ENCODE measurements around the gene TMOD1. TPM values are rescaled to one million over a fixed set of nuclear protein-coding genes. Genes with fewer than 3 reads are reported as not detected.
A peak's percentile ranks its signal among the peaks of the same experiment; 100 is the strongest.

Gene TMOD1
- total and polyA plus RNA-seq, 2 experiments from 2014 or later, result 0.69 to 4.5 TPM

DNA sequence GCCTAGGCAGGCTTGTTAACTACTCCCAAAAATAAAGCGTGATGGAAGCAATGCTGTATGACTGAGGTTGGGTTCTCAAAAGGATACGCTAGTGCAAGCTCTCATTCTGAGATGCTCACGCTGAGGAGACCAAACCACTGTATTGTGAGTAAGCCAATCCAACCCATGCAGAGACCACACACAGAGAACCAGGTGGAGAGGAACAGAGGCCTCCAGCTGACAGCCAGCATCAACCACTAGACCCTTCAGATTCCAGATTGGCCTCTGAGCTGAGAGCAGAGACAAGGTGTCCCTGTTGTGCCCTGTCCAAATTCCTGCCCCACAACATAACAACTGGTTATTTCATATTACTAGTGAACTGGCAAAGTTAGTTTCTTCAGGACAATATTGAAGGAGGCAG lies 127.2 kb downstream of the TMOD1 start:
- Mint-ChIP-seq H3K9me3 (peaks cover 3% of the 10 kb centered on the region; the same call in 2 of the 3 replicates), H3K4me1 (peaks cover 20% of the 10 kb centered on the region; the same call in 2 of the 3 replicates), H3K27me3 (ENCODE audit: insufficient read depth, low read depth, poor library complexity) (peaks cover 7% of the 10 kb centered on the region), H3K36me3 (ENCODE audit: low read depth) (peaks cover 22% of the 10 kb centered on the region), H3K4me3 (no peak overlapping the region), H3K27ac (no peak overlapping the region)
- Histone ChIP-seq H3K4me2 (peak overlapping the region; percentile 29; the same call in 1 of the 2 replicates), H3K27ac (ENCODE audit: low read depth) (no peak overlapping the region), H3K4me3 (no peak overlapping the region), H3K9me2 (ENCODE audit: insufficient read depth) (no peaks in the 10 kb centered on the region), H3K79me2 (replicated peaks; ENCODE audit: insufficient read depth) (peaks cover 56% of the 10 kb centered on the region), H3F3A (replicated peaks; ENCODE audit: low read depth) (peaks cover under 1% of the 10 kb centered on the region; the same call in 1 of the 2 replicates), H3K4me1 (ENCODE audit: insufficient read depth) (0 out of 2 replicates have a peak, but pooled peaks cover 8% of the 10 kb centered on the region), H3K36me3 (ENCODE audit: insufficient read depth) (peaks cover 12% of the 10 kb centered on the region; the same call in 1 of the 2 replicates), H4K20me1 (replicated peaks; ENCODE audit: insufficient read depth) (peaks cover 11% of the 10 kb centered on the region; the same call in 1 of the 2 replicates), H3K27me3 (ENCODE audit: insufficient read depth) (no peaks in the 10 kb centered on the region), H2AFZ (no peak overlapping the region)
- peak; percentile 46 for DNase-seq (ENCODE audit: low spot score)
- peak; percentile 1; the same call in 2 of the 3 replicates for ATAC-seq
- TF ChIP-seq ZNF114 (CRISPR knock-in tag; IDR thresholded peaks at IDR 0.05) (no peak), NANOG (IDR thresholded peaks at IDR 0.05; ENCODE audit: borderline replicate concordance) (no peak), EZH2 (IDR thresholded peaks at IDR 0.05; ENCODE audit: low read depth, unreplicated experiment) (no peak), EZH2phosphoT487 (IDR thresholded peaks at IDR 0.05; ENCODE audit: unreplicated experiment) (no peak)
- TF ChIP-seq, protein P1, sequence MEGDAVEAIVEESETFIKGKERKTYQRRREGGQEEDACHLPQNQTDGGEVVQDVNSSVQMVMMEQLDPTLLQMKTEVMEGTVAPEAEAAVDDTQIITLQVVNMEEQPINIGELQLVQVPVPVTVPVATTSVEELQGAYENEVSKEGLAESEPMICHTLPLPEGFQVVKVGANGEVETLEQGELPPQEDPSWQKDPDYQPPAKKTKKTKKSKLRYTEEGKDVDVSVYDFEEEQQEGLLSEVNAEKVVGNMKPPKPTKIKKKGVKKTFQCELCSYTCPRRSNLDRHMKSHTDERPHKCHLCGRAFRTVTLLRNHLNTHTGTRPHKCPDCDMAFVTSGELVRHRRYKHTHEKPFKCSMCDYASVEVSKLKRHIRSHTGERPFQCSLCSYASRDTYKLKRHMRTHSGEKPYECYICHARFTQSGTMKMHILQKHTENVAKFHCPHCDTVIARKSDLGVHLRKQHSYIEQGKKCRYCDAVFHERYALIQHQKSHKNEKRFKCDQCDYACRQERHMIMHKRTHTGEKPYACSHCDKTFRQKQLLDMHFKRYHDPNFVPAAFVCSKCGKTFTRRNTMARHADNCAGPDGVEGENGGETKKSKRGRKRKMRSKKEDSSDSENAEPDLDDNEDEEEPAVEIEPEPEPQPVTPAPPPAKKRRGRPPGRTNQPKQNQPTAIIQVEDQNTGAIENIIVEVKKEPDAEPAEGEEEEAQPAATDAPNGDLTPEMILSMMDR (conservative IDR thresholded peaks at IDR 0.05; ENCODE audit: low read depth in 2 of 2), result no peak

- H3K36me3 Mint-ChIP-seq (ENCODE audit: low read depth), result peaks cover 17% of the 10 kb centered on the region
- Histone ChIP-seq H3K4me3 (no peak overlapping the region), H3K27me3 (ENCODE audit: insufficient read depth) (no peaks in the 10 kb centered on the region), H3K27ac (ENCODE audit: low read depth) (no peak overlapping the region), H3K79me2 (replicated peaks; ENCODE audit: insufficient read depth) (peaks cover 58% of the 10 kb centered on the region), H3K9me2 (ENCODE audit: insufficient read depth) (no peaks in the 10 kb centered on the region), H2AFZ (no peak overlapping the region), H3K36me3 (ENCODE audit: insufficient read depth) (peaks cover 12% of the 10 kb centered on the region; the same call in 1 of the 2 replicates), H3K4me1 (ENCODE audit: insufficient read depth) (0 out of 2 replicates have a peak, but pooled peaks cover 8% of the 10 kb centered on the region), H3F3A (replicated peaks; ENCODE audit: low read depth) (peaks cover 3% of the 10 kb centered on the region; the same call in 1 of the 2 replicates), H4K20me1 (replicated peaks; ENCODE audit: insufficient read depth) (peaks cover 11% of the 10 kb centered on the region; the same call in 1 of the 2 replicates), H3K4me2 (no peak overlapping the region)
- H3K27me3 Mint-ChIP-seq (ENCODE audit: insufficient read depth, low read depth, poor library complexity), result peaks cover 7% of the 10 kb centered on the region
- no peak overlapping the region for H3K4me3 Mint-ChIP-seq
- no peak for ATAC-seq
- DNase-seq (ENCODE audit: low spot score), result peak; percentile 8
- peaks cover 20% of the 10 kb centered on the region; the same call in 2 of the 3 replicates for H3K4me1 Mint-ChIP-seq
- H3K27ac Mint-ChIP-seq, result no peak overlapping the region
- H3K9me3 Mint-ChIP-seq, result no peaks in the 10 kb centered on the region
- TF ChIP-seq NANOG (IDR thresholded peaks at IDR 0.05; ENCODE audit: borderline replicate concordance) (no peak), CREB1 (CRISPR knock-in tag; IDR thresholded peaks at IDR 0.05; ENCODE audit: low read depth) (no peak), ZNF331 (CRISPR knock-in tag; IDR thresholded peaks at IDR 0.05; ENCODE audit: low read depth) (no peak)
- TF ChIP-seq, protein P2, sequence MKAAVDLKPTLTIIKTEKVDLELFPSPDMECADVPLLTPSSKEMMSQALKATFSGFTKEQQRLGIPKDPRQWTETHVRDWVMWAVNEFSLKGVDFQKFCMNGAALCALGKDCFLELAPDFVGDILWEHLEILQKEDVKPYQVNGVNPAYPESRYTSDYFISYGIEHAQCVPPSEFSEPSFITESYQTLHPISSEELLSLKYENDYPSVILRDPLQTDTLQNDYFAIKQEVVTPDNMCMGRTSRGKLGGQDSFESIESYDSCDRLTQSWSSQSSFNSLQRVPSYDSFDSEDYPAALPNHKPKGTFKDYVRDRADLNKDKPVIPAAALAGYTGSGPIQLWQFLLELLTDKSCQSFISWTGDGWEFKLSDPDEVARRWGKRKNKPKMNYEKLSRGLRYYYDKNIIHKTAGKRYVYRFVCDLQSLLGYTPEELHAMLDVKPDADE (IDR thresholded peaks at IDR 0.05), result no peak
- TF ChIP-seq, protein P3, sequence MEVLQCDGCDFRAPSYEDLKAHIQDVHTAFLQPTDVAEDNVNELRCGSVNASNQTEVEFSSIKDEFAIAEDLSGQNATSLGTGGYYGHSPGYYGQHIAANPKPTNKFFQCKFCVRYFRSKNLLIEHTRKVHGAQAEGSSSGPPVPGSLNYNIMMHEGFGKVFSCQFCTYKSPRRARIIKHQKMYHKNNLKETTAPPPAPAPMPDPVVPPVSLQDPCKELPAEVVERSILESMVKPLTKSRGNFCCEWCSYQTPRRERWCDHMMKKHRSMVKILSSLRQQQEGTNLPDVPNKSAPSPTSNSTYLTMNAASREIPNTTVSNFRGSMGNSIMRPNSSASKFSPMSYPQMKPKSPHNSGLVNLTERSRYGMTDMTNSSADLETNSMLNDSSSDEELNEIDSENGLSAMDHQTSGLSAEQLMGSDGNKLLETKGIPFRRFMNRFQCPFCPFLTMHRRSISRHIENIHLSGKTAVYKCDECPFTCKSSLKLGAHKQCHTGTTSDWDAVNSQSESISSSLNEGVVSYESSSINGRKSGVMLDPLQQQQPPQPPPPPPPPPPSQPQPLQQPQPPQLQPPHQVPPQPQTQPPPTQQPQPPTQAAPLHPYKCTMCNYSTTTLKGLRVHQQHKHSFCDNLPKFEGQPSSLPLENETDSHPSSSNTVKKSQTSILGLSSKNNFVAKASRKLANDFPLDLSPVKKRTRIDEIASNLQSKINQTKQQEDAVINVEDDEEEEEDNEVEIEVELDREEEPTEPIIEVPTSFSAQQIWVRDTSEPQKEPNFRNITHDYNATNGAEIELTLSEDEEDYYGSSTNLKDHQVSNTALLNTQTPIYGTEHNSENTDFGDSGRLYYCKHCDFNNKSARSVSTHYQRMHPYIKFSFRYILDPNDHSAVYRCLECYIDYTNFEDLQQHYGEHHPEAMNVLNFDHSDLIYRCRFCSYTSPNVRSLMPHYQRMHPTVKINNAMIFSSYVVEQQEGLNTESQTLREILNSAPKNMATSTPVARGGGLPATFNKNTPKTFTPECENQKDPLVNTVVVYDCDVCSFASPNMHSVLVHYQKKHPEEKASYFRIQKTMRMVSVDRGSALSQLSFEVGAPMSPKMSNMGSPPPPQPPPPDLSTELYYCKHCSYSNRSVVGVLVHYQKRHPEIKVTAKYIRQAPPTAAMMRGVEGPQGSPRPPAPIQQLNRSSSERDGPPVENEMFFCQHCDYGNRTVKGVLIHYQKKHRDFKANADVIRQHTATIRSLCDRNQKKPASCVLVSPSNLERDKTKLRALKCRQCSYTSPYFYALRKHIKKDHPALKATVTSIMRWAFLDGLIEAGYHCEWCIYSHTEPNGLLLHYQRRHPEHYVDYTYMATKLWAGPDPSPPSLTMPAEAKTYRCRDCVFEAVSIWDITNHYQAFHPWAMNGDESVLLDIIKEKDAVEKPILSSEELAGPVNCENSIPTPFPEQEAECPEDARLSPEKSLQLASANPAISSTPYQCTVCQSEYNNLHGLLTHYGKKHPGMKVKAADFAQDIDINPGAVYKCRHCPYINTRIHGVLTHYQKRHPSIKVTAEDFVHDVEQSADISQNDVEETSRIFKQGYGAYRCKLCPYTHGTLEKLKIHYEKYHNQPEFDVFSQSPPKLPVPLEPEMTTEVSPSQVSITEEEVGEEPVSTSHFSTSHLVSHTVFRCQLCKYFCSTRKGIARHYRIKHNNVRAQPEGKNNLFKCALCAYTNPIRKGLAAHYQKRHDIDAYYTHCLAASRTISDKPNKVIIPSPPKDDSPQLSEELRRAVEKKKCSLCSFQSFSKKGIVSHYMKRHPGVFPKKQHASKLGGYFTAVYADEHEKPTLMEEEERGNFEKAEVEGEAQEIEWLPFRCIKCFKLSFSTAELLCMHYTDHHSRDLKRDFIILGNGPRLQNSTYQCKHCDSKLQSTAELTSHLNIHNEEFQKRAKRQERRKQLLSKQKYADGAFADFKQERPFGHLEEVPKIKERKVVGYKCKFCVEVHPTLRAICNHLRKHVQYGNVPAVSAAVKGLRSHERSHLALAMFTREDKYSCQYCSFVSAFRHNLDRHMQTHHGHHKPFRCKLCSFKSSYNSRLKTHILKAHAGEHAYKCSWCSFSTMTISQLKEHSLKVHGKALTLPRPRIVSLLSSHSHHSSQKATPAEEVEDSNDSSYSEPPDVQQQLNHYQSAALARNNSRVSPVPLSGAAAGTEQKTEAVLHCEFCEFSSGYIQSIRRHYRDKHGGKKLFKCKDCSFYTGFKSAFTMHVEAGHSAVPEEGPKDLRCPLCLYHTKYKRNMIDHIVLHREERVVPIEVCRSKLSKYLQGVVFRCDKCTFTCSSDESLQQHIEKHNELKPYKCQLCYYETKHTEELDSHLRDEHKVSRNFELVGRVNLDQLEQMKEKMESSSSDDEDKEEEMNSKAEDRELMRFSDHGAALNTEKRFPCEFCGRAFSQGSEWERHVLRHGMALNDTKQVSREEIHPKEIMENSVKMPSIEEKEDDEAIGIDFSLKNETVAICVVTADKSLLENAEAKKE (CRISPR knock-in tag; IDR thresholded peaks at IDR 0.05), result no peak
- TF ChIP-seq, protein P1 (conservative IDR thresholded peaks at IDR 0.05; ENCODE audit: low read depth in 2 of 2), result no peak; a peak in 1 of 4 replicates
Observed at GRCh38 chr9:97629156-97629555, 127.7 kb downstream of the TMOD1 start.

All from GM23338 (cell line).